Heart left ventricle (tissue), 13 donors: ENCODE measurements around the gene B4GALNT3.

Source experiments
- CTCF ChIP-seq, 12 donors: fragments of 200-600 bp; sonication (generic) in 4 of 12; IDR thresholded peaks; one replicate each; pipeline versions ENCODE4 v1.5.0 to v1.8.0; 2018 to 2022; ENCODE audit warnings: antibody characterized with exemption in 12 of 12, mild to moderate bottlenecking in 5 of 12
- POLR2A ChIP-seq, 2 donors: fragments of 450-650 bp; IDR thresholded peaks; one replicate each; pipeline ENCODE4 v1.6.1; 2017; ENCODE audit warnings: antibody characterized with exemption in 2 of 2, mild to moderate bottlenecking in 2 of 2, moderate library complexity in 2 of 2
- donor health status: ischemic (EF 13 %, LVEDD 7.1; RV severe dilation, severe dysfunction).
- donor health status: DM: no; HTN: yes; CAD: no.
- donor health status: DM: no; HTN: no; CAD: no.
- donor health status: ischemic (EF 25% LVEDD 6.9; RV normal size, moderate dysfunction).
- donor health status: ischemic (EF 25% LVEDD 5.7; RV mildly dilated, moderate dysfunction).
- donor health status: ischemic (EF 35%, LVEDD 5.7; RV mildly dilated, moderate dysfunction).
- donor health status: nonischemic (EF 11% LVEDD 7.7; RV severe dilation, severe dysfunction).
- donor health status: DM: yes; HTN: yes; CAD: no.
- donor health status: PGD.
- donor health status: ischemic (EF 29% LVEDD 5.4; RV normal size, mild dysfunction).
- donor health status: nonischemic (EF 23%, LVEDD 6.1; RV moderate dilation, normal function).

- TF ChIP-seq POLR2A (IDR thresholded peaks at IDR 0.05) (no peak), CTCF (IDR thresholded peaks at IDR 0.05) (no peak)
These were observed 50.5 kb downstream of the B4GALNT3 start for GRCh38 chr12:510071-510825.
